Neuronal stem cell (in vitro differentiated cells): ENCODE data around the gene CDK4.

Experiments used
- DNase-seq: peaks from one replicate; pipeline ENCODE4 v3.0.0-alpha.2; 2013; ENCODE audit warnings: low spot score
- H2AFZ ChIP-seq: one replicate; pipeline ENCODE4 v1.6.1; 2013; ENCODE audit warnings: mild to moderate bottlenecking, low read length, inconsistent platforms
- H2AK5ac ChIP-seq: 2 replicates; pipeline ENCODE4 v1.6.1; 2013; ENCODE audit warnings: low read depth, mild to moderate bottlenecking, inconsistent platforms, low read length, moderate library complexity, mixed read lengths
- H2BK120ac ChIP-seq: 2 replicates; pipeline ENCODE4 v1.6.1; 2013; ENCODE audit warnings: low read depth, mild to moderate bottlenecking, inconsistent platforms, low read length, moderate library complexity, mixed read lengths
- H2BK12ac ChIP-seq: one replicate; pipeline ENCODE4 v1.6.1; 2013; ENCODE audit warnings: low read length, inconsistent platforms
- H2BK15ac ChIP-seq: 2 replicates; pipeline ENCODE4 v1.6.1; 2013; ENCODE audit warnings: mild to moderate bottlenecking, low read length, inconsistent platforms, mixed read lengths
- H2BK5ac ChIP-seq: one replicate; pipeline ENCODE4 v1.6.1; 2013; ENCODE audit warnings: inconsistent platforms, mild to moderate bottlenecking, low read length, moderate library complexity
- H3K14ac ChIP-seq: one replicate; pipeline ENCODE4 v1.6.1; 2013; ENCODE audit warnings: low read length, inconsistent platforms
- H3K18ac ChIP-seq: 2 replicates; pipeline ENCODE4 v1.6.1; 2013; ENCODE audit warnings: low read length, inconsistent platforms
- H3K23ac ChIP-seq: 2 replicates; pipeline ENCODE4 v1.6.1; 2013; ENCODE audit warnings: low read depth, mild to moderate bottlenecking, mixed read lengths, low read length, inconsistent platforms; ENCODE audit not compliant: poor library complexity
- H3K27ac ChIP-seq: replicated peaks from 3 replicates; pipeline ENCODE4 v1.5.1; 2013; ENCODE audit warnings: low read length, inconsistent platforms
- H3K27me3 ChIP-seq, 3 experiments: 2 replicates each; pipeline ENCODE4 v1.6.1; 2013; ENCODE audit warnings: low read length in 3 of 3, mild to moderate bottlenecking in 2 of 3, inconsistent platforms in 1 of 3, low read depth in 1 of 3, mixed read lengths in 1 of 3, moderate library complexity in 1 of 3; ENCODE audit not compliant: control insufficient read depth in 3 of 3, insufficient read depth in 3 of 3
- H3K36me3 ChIP-seq, 2 donors: replicated peaks in 1 of 2; 2 replicates each; pipeline ENCODE4 v1.6.1; 2013; ENCODE audit warnings: low read length in 2 of 2; ENCODE audit not compliant: control insufficient read depth in 2 of 2, insufficient read depth in 2 of 2
- H3K4ac ChIP-seq: 2 replicates; pipeline ENCODE4 v1.6.1; 2013; ENCODE audit warnings: inconsistent platforms, mild to moderate bottlenecking, low read length, moderate library complexity
- H3K4me1 ChIP-seq, 2 donors: 1 replicate in 1 of 2; 2 replicates in 1 of 2; pipeline ENCODE4 v1.6.1; 2013; ENCODE audit warnings: low read length in 2 of 2, low read depth in 1 of 2; ENCODE audit not compliant: control insufficient read depth in 2 of 2, insufficient read depth in 1 of 2
- H3K4me2 ChIP-seq: one replicate; pipeline ENCODE4 v1.6.1; 2013; ENCODE audit warnings: mild to moderate bottlenecking, low read length, inconsistent platforms; ENCODE audit not compliant: insufficient read depth, poor library complexity, severe bottlenecking
- H3K4me3 ChIP-seq, 2 donors: 2 replicates each; pipeline ENCODE4 v1.5.1; 2013; ENCODE audit warnings: low read length in 2 of 2, mild to moderate bottlenecking in 2 of 2, inconsistent platforms in 1 of 2, moderate library complexity in 1 of 2
- H3K79me1 ChIP-seq: one replicate; pipeline ENCODE4 v1.6.1; 2013; ENCODE audit warnings: low read depth, mild to moderate bottlenecking, inconsistent platforms, low read length, moderate library complexity
- H3K9ac ChIP-seq: one replicate; pipeline ENCODE4 v1.6.1; 2013; ENCODE audit warnings: mild to moderate bottlenecking, low read depth, low read length, inconsistent platforms; ENCODE audit not compliant: poor library complexity
- H3K9me3 ChIP-seq, 2 donors: replicated peaks in 1 of 2; 2 replicates each; pipeline versions ENCODE3 to v1.6.1; 2013; ENCODE audit warnings: low read length in 2 of 2, mild to moderate bottlenecking in 2 of 2, inconsistent platforms in 1 of 2, low read depth in 1 of 2, mixed read lengths in 1 of 2, moderate library complexity in 1 of 2; ENCODE audit not compliant: control insufficient read depth in 2 of 2, insufficient read depth in 1 of 2
- H4K8ac ChIP-seq: one replicate; pipeline ENCODE4 v1.6.1; 2013; ENCODE audit warnings: low read depth, mild to moderate bottlenecking, inconsistent platforms, low read length, moderate library complexity
- H4K91ac ChIP-seq: one replicate; pipeline ENCODE4 v1.6.1; 2013; ENCODE audit warnings: low read length, low read depth, mild to moderate bottlenecking, inconsistent platforms; ENCODE audit not compliant: poor library complexity
- WGBS, 2 donors: extraction: QIAGEN DNeasy Blood & Tissue Kit; methylation state at CpG; one replicate each; pipeline ENCODE4 v1.1.7; 2013; ENCODE audit warnings: missing lambda C conversion rate in 2 of 2, mixed read lengths in 1 of 2; ENCODE audit not compliant: insufficient read length in 2 of 2, insufficient replicate concordance in 1 of 2; ENCODE audit errors: extremely low coverage in 2 of 2; 5-methylcytosine and 5-hydroxymethylcytosine counted together

The CDK4 gene

DNA sequence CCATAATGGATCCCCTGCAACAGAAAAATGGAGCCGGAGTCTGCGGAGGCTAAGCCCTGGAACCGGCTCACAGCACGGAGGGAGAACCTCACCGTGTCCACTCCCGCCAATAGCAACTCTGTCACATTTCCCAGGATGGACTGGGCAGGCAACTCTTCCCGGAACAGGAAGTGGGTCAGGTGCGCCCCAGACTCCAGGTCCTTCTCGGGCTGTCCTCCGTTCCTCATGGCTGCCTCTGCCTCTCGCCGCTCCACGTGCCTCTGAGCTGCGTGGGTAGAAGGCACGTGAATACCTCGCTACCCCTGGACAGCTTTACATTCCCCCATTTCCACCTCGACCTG is 12.5 kb upstream of the CDK4 start:
- Histone ChIP-seq H3K9ac (peak overlapping the region; percentile 17), H2BK12ac (no peak overlapping the region), H2AK5ac (peak overlapping the region; percentile 31), H3K4me2 (no peak overlapping the region), H2BK5ac (no peak overlapping the region), H3K4me3 (no peak overlapping the region), H4K91ac (no peak overlapping the region), H3K9me3 (no peaks in the 10 kb centered on the region), H3K4ac (no peak overlapping the region), H3K14ac (no peak overlapping the region), H3K27ac (no peak overlapping the region), H3K23ac (peak overlapping the region; percentile 77), H4K8ac (no peak overlapping the region), H2BK120ac (no peak overlapping the region), H3K36me3 (peaks cover 8 to 69% of the 10 kb centered on the region in 2 donors), H2BK15ac (no peak overlapping the region), H3K18ac (no peak overlapping the region), H2AFZ (no peak overlapping the region), H3K27me3 (peaks cover 0 to 49% (median 22%) of the 10 kb centered on the region in 3 experiments), H3K79me1 (no peaks in the 10 kb centered on the region), H3K4me1 (peaks cover 0 to 13% of the 10 kb centered on the region in 2 donors)
- DNase-seq = no peak
- no CpG with 5 or more reads among the region's 17 CpGs for whole genome bisulfite sequencing, 2 donors

- no peak overlapping the region for H4K8ac ChIP-seq
- H3K9ac ChIP-seq = no peak overlapping the region
- peaks cover 0 to 13% of the 10 kb centered on the region in 2 donors for H3K4me1 ChIP-seq
- H2AK5ac ChIP-seq = no peak overlapping the region
- H3K14ac ChIP-seq = no peak overlapping the region
- no peak overlapping the region for H3K4me3 ChIP-seq
- H3K27ac ChIP-seq = no peak overlapping the region
- no peak overlapping the region for H2BK15ac ChIP-seq
- peaks cover 6 to 69% of the 10 kb centered on the region in 2 donors for H3K36me3 ChIP-seq
- no peak for DNase-seq
- H2BK12ac ChIP-seq = no peak overlapping the region
- H2BK5ac ChIP-seq = no peak overlapping the region
- H3K9me3 ChIP-seq = no peaks in the 10 kb centered on the region
- WGBS, 2 donors = no CpG with 5 or more reads among the region's 6 CpGs
- peaks cover 0 to 49% (median 22%) of the 10 kb centered on the region in 3 experiments for H3K27me3 ChIP-seq
- H2AFZ ChIP-seq = no peak overlapping the region
- no peak overlapping the region for H3K4ac ChIP-seq
- H4K91ac ChIP-seq = no peak overlapping the region
- no peak overlapping the region for H2BK120ac ChIP-seq
- H3K23ac ChIP-seq = no peak overlapping the region
- H3K79me1 ChIP-seq = no peaks in the 10 kb centered on the region
- H3K18ac ChIP-seq = no peak overlapping the region
- no peak overlapping the region for H3K4me2 ChIP-seq
Measured at GRCh38 chr12:57763881-57764661, 12.0 kb upstream of the CDK4 start.

DNA sequence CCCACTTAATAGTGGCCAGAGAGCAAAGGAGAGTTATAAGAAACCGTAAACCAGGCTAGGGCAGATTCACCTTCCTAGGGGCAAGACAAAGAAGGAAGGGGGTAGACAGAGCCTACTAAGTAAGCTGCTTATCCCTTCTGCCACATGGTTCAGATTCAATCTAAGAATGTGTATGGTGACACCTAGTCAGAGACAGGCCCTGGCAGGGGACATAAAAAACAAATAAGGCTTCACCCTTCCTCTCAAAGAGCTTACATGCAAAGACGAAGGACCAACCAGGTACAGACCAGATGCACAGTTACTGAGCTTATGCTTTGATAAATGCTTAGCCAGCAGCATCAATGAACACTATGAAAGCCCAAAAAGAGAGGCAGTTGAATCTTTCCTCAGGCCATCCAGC is 10.4 kb upstream of the CDK4 start:
- Histone ChIP-seq H3K4me2 (no peak overlapping the region), H3K4ac (no peak overlapping the region), H2BK5ac (no peak overlapping the region), H3K14ac (no peak overlapping the region), H3K9me3 (no peaks in the 10 kb centered on the region), H2AFZ (no peak overlapping the region), H3K27me3 (peaks cover 0 to 45% (median 22%) of the 10 kb centered on the region in 3 experiments), H3K23ac (no peak overlapping the region), H2AK5ac (no peak overlapping the region), H3K4me1 (peaks cover 0 to 13% of the 10 kb centered on the region in 2 donors), H3K4me3 (no peak overlapping the region), H2BK120ac (no peak overlapping the region), H3K9ac (no peak overlapping the region), H3K36me3 (peaks cover 10 to 69% of the 10 kb centered on the region in 2 donors), H3K79me1 (no peaks in the 10 kb centered on the region), H2BK15ac (no peak overlapping the region), H4K8ac (no peak overlapping the region), H3K27ac (no peak overlapping the region), H2BK12ac (no peak overlapping the region), H3K18ac (no peak overlapping the region), H4K91ac (no peak overlapping the region)
- no peak for DNase-seq
- WGBS, 2 donors = no CpG with 5 or more reads among the region's 2 CpGs

GRCh38 chr12:57761391-57761998 is 9.4 kb upstream of the CDK4 start:
- Histone ChIP-seq H2BK15ac (no peak overlapping the region), H3K18ac (no peak overlapping the region), H2BK12ac (no peak overlapping the region), H3K27me3 (peaks cover 0 to 40% (median 21%) of the 10 kb centered on the region in 3 experiments), H3K9me3 (no peaks in the 10 kb centered on the region), H2BK5ac (no peak overlapping the region), H3K4me3 (no peak overlapping the region), H3K23ac (no peak overlapping the region), H3K36me3 (peaks cover 10 to 68% of the 10 kb centered on the region in 2 donors), H3K9ac (no peak overlapping the region), H2AFZ (no peak overlapping the region), H4K91ac (no peak overlapping the region), H3K27ac (no peak overlapping the region), H3K4ac (no peak overlapping the region), H3K79me1 (no peaks in the 10 kb centered on the region), H2BK120ac (no peak overlapping the region), H3K4me2 (no peak overlapping the region), H4K8ac (no peak overlapping the region), H3K4me1 (peaks cover under 1 to 6% of the 10 kb centered on the region in 2 donors), H3K14ac (no peak overlapping the region), H2AK5ac (no peak overlapping the region)
- no CpG with 5 or more reads among the region's 4 CpGs for WGBS, 2 donors
- DNase-seq = no peak
